HG03175 (cell line): ENCODE data around the gene RAB29.

Source experiments
- ATAC-seq: cut with Tn5 transposase; IDR thresholded peaks from one replicate; pipeline ENCODE4 v1.9.1; 2021; ENCODE audit warnings: mild to moderate bottlenecking, moderate library complexity; ENCODE audit not compliant: unreplicated experiment

The RAB29 gene

GRCh38 chr1:205775015-205775716, at the start of gene RAB29:
RAB29 (minus strand) TSS chr1:205775482; CDS start chr1:205774956, 526 bp downstream.
- peak; percentile 86 for ATAC-seq

GRCh38 chr1:205824180-205824579, 48.9 kb upstream of the RAB29 start:
- no peak for ATAC-seq

GRCh38 chr1:205823260-205823659, 48.0 kb upstream of the RAB29 start:
- ATAC-seq, result peak; percentile 61

GRCh38 chr1:205822397-205822796, 47.1 kb upstream of the RAB29 start:
- no peak for ATAC-seq

- ATAC-seq, result no peak
These were observed 42.7 kb upstream of the RAB29 start for GRCh38 chr1:205817988-205818387.

GRCh38 chr1:205817364-205817763, 42.1 kb upstream of the RAB29 start:
- ATAC-seq, result no peak

GRCh38 chr1:205813755-205814058, 38.4 kb upstream of the RAB29 start:
- ATAC-seq, result no peak

- ATAC-seq, result peak; percentile 90
These were observed 37.8 kb upstream of the RAB29 start, which contains the start of gene SLC41A1 for GRCh38 chr1:205812878-205813754. SLC41A1 (minus strand) TSS chr1:205813198; CDS start chr1:205810441, 2,757 bp downstream.

- peak; percentile 10 for ATAC-seq
These were observed 37.1 kb upstream of the RAB29 start for GRCh38 chr1:205812271-205812877.

- ATAC-seq, result no peak
These were observed 36.4 kb upstream of the RAB29 start for GRCh38 chr1:205811660-205812059.

- no peak for ATAC-seq
These were observed 35.3 kb upstream of the RAB29 start for GRCh38 chr1:205810448-205811157.

GRCh38 chr1:205809942-205810345, 34.7 kb upstream of the RAB29 start:
- ATAC-seq, result no peak

- no peak for ATAC-seq
These were observed 34.2 kb upstream of the RAB29 start for GRCh38 chr1:205809469-205809868.

GRCh38 chr1:205805082-205805711, 29.9 kb upstream of the RAB29 start:
- ATAC-seq, result no peak

- no peak for ATAC-seq
These were observed 29.3 kb upstream of the RAB29 start for GRCh38 chr1:205804605-205805004.

- no peak for ATAC-seq
These were observed 28.7 kb upstream of the RAB29 start for GRCh38 chr1:205803986-205804385.

GRCh38 chr1:205802060-205802459, 26.8 kb upstream of the RAB29 start:
- ATAC-seq, result no peak

- no peak for ATAC-seq
These were observed 25.9 kb upstream of the RAB29 start for GRCh38 chr1:205800981-205801703.

GRCh38 chr1:205800427-205800826, 25.1 kb upstream of the RAB29 start:
- no peak for ATAC-seq

GRCh38 chr1:205798577-205798976, 23.3 kb upstream of the RAB29 start:
- ATAC-seq, result no peak
